IMR-90 (cell line): ENCODE measurements around the gene GSTM3. TPM values are rescaled to one million over a fixed set of nuclear protein-coding genes. Genes with fewer than 3 reads are reported as not detected.

Experiments used
- ATAC-seq: fragments of 200-7000 bp; cut with Tn5 transposase; 2 replicates; pipeline ENCODE4 v1.9.1; 2020; ENCODE audit warnings: low read depth, mild to moderate bottlenecking, moderate library complexity
- BruUV-seq: library from RNA; stranded (reverse); fragments of 400-500 nt; replicated peaks from 2 replicates; lab custom pipeline; 2021; lab: Mats Ljungman, UMichigan
- CTCF ChIA-PET: fragments of 300-600 bp; formaldehyde crosslinking; extraction: SDS; loops from one replicate; lab custom pipeline; 2021; ENCODE audit warnings: antibody characterized with exemption; lab: Yijun Ruan, JAX
- POLR2A ChIA-PET: fragments of 300-600 bp; sonication (Branson Sonifier 250); formaldehyde crosslinking; loops from one replicate; lab custom pipeline; 2022; ENCODE audit warnings: antibody characterized with exemption; ENCODE audit not compliant: unreplicated experiment; lab: Charles Lee
- DNase-seq: peaks from one replicate; pipeline ENCODE4 v3.0.0; 2013
- H2AFZ ChIP-seq: replicated peaks from 2 replicates; pipeline ENCODE3; 2013; ENCODE audit warnings: low read length, mild to moderate bottlenecking; ENCODE audit not compliant: poor library complexity
- H2AK5ac ChIP-seq: 2 replicates; pipeline ENCODE4 v1.6.1; 2013; ENCODE audit warnings: low read depth, low read length, inconsistent platforms
- H2AK9ac ChIP-seq: replicated peaks from 2 replicates; pipeline ENCODE3; 2013; ENCODE audit warnings: mild to moderate bottlenecking, low read depth, low read length, moderate library complexity; ENCODE audit not compliant: poor library complexity
- H2BK120ac ChIP-seq: 2 replicates; pipeline ENCODE4 v1.6.1; 2013; ENCODE audit warnings: low read depth, low read length, inconsistent platforms
- H2BK15ac ChIP-seq: 3 replicates; pipeline ENCODE4 v1.6.1; 2013; ENCODE audit warnings: low read depth, low read length, inconsistent platforms
- H2BK20ac ChIP-seq: 2 replicates; pipeline ENCODE4 v1.6.1; 2013; ENCODE audit warnings: low read depth, mild to moderate bottlenecking, inconsistent platforms, low read length, moderate library complexity
- H2BK5ac ChIP-seq: 2 replicates; pipeline ENCODE4 v1.6.1; 2013; ENCODE audit warnings: mild to moderate bottlenecking, low read depth, low read length, inconsistent platforms; ENCODE audit not compliant: poor library complexity, severe bottlenecking
- H3K14ac ChIP-seq: replicated peaks from 2 replicates; pipeline ENCODE4 v1.6.1; 2013; ENCODE audit warnings: low read depth, low read length, inconsistent platforms
- H3K18ac ChIP-seq: 2 replicates; pipeline ENCODE4 v1.6.1; 2013; ENCODE audit warnings: low read depth, low read length, control low read depth
- H3K23ac ChIP-seq: 2 replicates; pipeline ENCODE4 v1.6.1; 2013; ENCODE audit warnings: low read depth, low read length, inconsistent platforms
- H3K27ac ChIP-seq: 2 replicates; pipeline ENCODE4 v1.5.1; 2013; ENCODE audit warnings: mild to moderate bottlenecking, control low read depth, low read length; ENCODE audit not compliant: insufficient read depth
- H3K27me3 ChIP-seq: 2 replicates; pipeline ENCODE4 v1.6.1; 2013; ENCODE audit warnings: low read length; ENCODE audit not compliant: control insufficient read depth, insufficient read depth
- H3K36me3 ChIP-seq: 2 replicates; pipeline ENCODE4 v1.6.1; 2013; ENCODE audit warnings: low read length, mixed read lengths; ENCODE audit not compliant: control insufficient read depth, insufficient read depth
- H3K4ac ChIP-seq: 2 replicates; pipeline ENCODE4 v1.6.1; 2013; ENCODE audit warnings: low read depth, low read length, inconsistent platforms
- H3K4me1 ChIP-seq: 2 replicates; pipeline ENCODE4 v1.6.1; 2013; ENCODE audit warnings: low read length, mixed read lengths; ENCODE audit not compliant: control insufficient read depth, insufficient read depth
- H3K4me2 ChIP-seq: 2 replicates; pipeline ENCODE4 v1.6.1; 2013; ENCODE audit warnings: low read depth, mild to moderate bottlenecking, control low read depth, low read length, moderate library complexity
- H3K4me3 ChIP-seq: 2 replicates; pipeline ENCODE4 v1.5.1; 2013; ENCODE audit warnings: low read depth, mild to moderate bottlenecking, control low read depth, low read length, moderate library complexity; ENCODE audit not compliant: insufficient read depth
- H3K56ac ChIP-seq: 2 replicates; pipeline ENCODE4 v1.6.1; 2013; ENCODE audit warnings: low read length, inconsistent platforms; ENCODE audit not compliant: insufficient read depth; ENCODE audit errors: extremely low read depth
- H3K79me1 ChIP-seq, 2 experiments: 2 replicates each; pipeline ENCODE4 v1.6.1; 2013; ENCODE audit warnings: low read length in 2 of 2, inconsistent platforms in 1 of 2, low read depth in 1 of 2
- H3K9ac ChIP-seq: 2 replicates; pipeline ENCODE4 v1.6.1; 2013; ENCODE audit warnings: low read depth, low read length, control low read depth
- H3K9me1 ChIP-seq: 2 replicates; pipeline ENCODE4 v1.6.1; 2013; ENCODE audit warnings: low read length, inconsistent platforms; ENCODE audit not compliant: insufficient read depth
- H3K9me3 ChIP-seq: 2 replicates; pipeline ENCODE4 v1.6.1; 2013; ENCODE audit warnings: low read length; ENCODE audit not compliant: control insufficient read depth, insufficient read depth
- H4K20me1 ChIP-seq: 2 replicates; pipeline ENCODE4 v1.6.1; 2013; ENCODE audit warnings: low read length, inconsistent platforms; ENCODE audit not compliant: insufficient read depth
- H4K5ac ChIP-seq: 2 replicates; pipeline ENCODE4 v1.6.1; 2013; ENCODE audit warnings: mild to moderate bottlenecking, low read depth, low read length, control low read depth
- H4K8ac ChIP-seq, 2 experiments: 2 replicates each; pipeline ENCODE4 v1.6.1; 2013; ENCODE audit warnings: low read depth in 2 of 2, low read length in 2 of 2, control low read depth in 1 of 2, inconsistent platforms in 1 of 2
- H4K91ac ChIP-seq: 2 replicates; pipeline ENCODE4 v1.6.1; 2013; ENCODE audit warnings: low read depth, low read length, inconsistent platforms; ENCODE audit not compliant: insufficient read depth
- BHLHE40 ChIP-seq: fragments of 150-350 bp; IDR thresholded peaks from 2 replicates; pipeline ENCODE4 v1.6.1; 2016; ENCODE audit warnings: mild to moderate bottlenecking, low read depth, low read length
- FOS ChIP-seq: fragments of 150-350 bp; IDR thresholded peaks from 2 replicates; pipeline ENCODE4 v1.6.1; 2016; ENCODE audit warnings: low read depth, low read length
- MAFK ChIP-seq: IDR thresholded peaks from 2 replicates; pipeline ENCODE4 v1.6.1; 2012; ENCODE audit warnings: low read depth, low read length, improper control_type of control experiment
- NFE2L2 ChIP-seq: fragments of 150-350 bp; IDR thresholded peaks from 2 replicates; pipeline ENCODE4 v1.6.1; 2016; ENCODE audit warnings: low read depth, mild to moderate bottlenecking, low read length
- POLR2A ChIP-seq: IDR thresholded peaks from 2 replicates; pipeline ENCODE4 v1.6.1; 2012; ENCODE audit warnings: mild to moderate bottlenecking, low read depth, low read length
- WGBS, 2 experiments: methylation state at CpG; one replicate each; pipeline versions ENCODE4 v1.1.5 to v1.1.7; 2013; ENCODE audit warnings: missing lambda C conversion rate in 2 of 2; ENCODE audit not compliant: insufficient read length in 1 of 2; ENCODE audit errors: extremely low coverage in 2 of 2; 5-methylcytosine and 5-hydroxymethylcytosine counted together
- dilution Hi-C: fragments of 300-500 bp; cut with HindIII; formaldehyde crosslinking; loops from one replicate; pipeline ENCODE4 v1.14.3; 2018; ENCODE audit warnings: low sequenced_read_pairs; ENCODE audit not compliant: unreplicated experiment
- in situ Hi-C: fragments of 300-500 bp; cut with MboI; formaldehyde crosslinking; loops from 3 replicates; pipeline ENCODE4 v1.14.3; 2019; ENCODE audit warnings: low sequenced_read_pairs, inconsistent platforms, mixed read lengths
- intact Hi-C: fragments of 100-400 bp; cut with micrococcal nuclease; formaldehyde crosslinking; loops from 2 replicates; pipeline ENCODE4 v1.10.0; 2022
- polyA plus RNA-seq, 3 experiments: library from polyadenylated mRNA; depleted of rRNA; stranded (reverse); fragments of >200 nt; gene quantifications; 2 replicates each; pipeline ENCODE4 v1.2.3, GENCODE V29; 2012; ENCODE audit warnings: low replicate concordance in 1 of 3
- total RNA-seq: library from RNA; depleted of rRNA; stranded (reverse); fragments of >200 nt; gene quantifications from 2 replicates; pipeline ENCODE4 v1.2.3, GENCODE V29; 2012
- TF ChIP-seq, protein P1 (sequence below): fragments of 150-350 bp; IDR thresholded peaks from 2 replicates; pipeline ENCODE4 v1.6.1; 2017; ENCODE audit warnings: mild to moderate bottlenecking, antibody characterized with exemption, low read length, low read depth
- TF ChIP-seq, protein P2 (sequence below): conservative IDR thresholded peaks from 2 replicates; pipeline ENCODE4 v1.5.1; 2012; ENCODE audit warnings: mild to moderate bottlenecking, low read depth, low read length, improper control_type of control experiment

The GSTM3 gene
- total and polyA plus RNA-seq, 2 of the 4 experiments (the other 2 are of a cell fraction): 102 to 131 TPM

DNA sequence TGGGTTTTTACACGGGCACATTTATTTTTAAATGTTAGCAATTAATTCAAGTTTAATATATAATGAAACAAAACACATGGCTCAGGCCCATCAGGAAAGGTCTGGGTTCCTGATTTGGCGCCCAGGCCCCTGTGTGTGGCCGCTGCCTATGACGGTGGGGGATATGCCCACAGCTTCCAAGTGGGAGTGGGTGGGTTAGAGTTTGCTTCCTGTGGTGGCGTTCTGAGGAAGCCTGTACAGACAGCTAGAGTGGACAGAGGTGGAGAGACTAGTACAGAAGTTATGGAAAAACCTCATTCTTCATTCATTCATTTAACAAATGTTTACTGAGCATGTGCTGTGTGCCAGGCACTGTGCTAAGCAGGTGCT is 45.3 kb upstream of the GSTM3 start:
- no TSS peak for BruUV-seq
- Histone ChIP-seq H2AK5ac (peak overlapping the region; percentile 74; the same call in 1 of the 2 replicates), H2BK15ac (peak overlapping the region; percentile 29; the same call in 1 of the 3 replicates), H3K18ac (no peak overlapping the region), H2AFZ (no peak overlapping the region), H3K79me1 (no peaks in the 10 kb centered on the region), H2AK9ac (peak overlapping the region; percentile 58), H2BK120ac (peak overlapping the region; percentile 47; the same call in 1 of the 2 replicates), H3K9me1 (peaks cover 27% of the 10 kb centered on the region), H4K20me1 (no peaks in the 10 kb centered on the region), H2BK5ac (no peak overlapping the region), H3K4ac (peak overlapping the region; percentile 51), H4K5ac (no peak overlapping the region), H4K8ac (no peak overlapping the region), H3K36me3 (no peaks in the 10 kb centered on the region), H3K4me3 (no peak overlapping the region), H3K9ac (no peak overlapping the region), H3K27ac (no peak overlapping the region), H2BK20ac (peak overlapping the region; percentile 38), H3K9me3 (no peaks in the 10 kb centered on the region), H3K27me3 (no peaks in the 10 kb centered on the region), H3K56ac (no peak overlapping the region), H3K4me2 (no peak overlapping the region), H3K14ac (no peak overlapping the region), H4K91ac (0 out of 2 replicates have a peak overlapping the region, but pooled peaks have one; percentile 17), H3K23ac (no peak overlapping the region), H3K4me1 (peaks cover 31% of the 10 kb centered on the region)
- CTCF ChIA-PET: interaction anchor here (2.2 kb wide), 1 partner anchor 198 kb away, joined by 10 read pairs; the partner anchor contains the start of gene AHCYL1
- no CpG with 5 or more reads among the region's 5 CpGs for WGBS, 2 experiments
- in situ Hi-C loops: loop anchor here (25.0 kb wide), 1 partner anchor 126 kb away; the partner anchor contains the start of gene CSF1
- POLR2A ChIA-PET: interaction anchor here (0.6 kb wide), 1 partner anchor 238 kb away, joined by 3 read pairs; the partner anchor contains the start of gene GNAI3
- ATAC-seq (no peak), DNase-seq (no peak)
- TF ChIP-seq FOS (no peak), POLR2A (no peak), BHLHE40 (no peak), NFE2L2 (no peak), MAFK (no peak)
- TF ChIP-seq, protein P1, sequence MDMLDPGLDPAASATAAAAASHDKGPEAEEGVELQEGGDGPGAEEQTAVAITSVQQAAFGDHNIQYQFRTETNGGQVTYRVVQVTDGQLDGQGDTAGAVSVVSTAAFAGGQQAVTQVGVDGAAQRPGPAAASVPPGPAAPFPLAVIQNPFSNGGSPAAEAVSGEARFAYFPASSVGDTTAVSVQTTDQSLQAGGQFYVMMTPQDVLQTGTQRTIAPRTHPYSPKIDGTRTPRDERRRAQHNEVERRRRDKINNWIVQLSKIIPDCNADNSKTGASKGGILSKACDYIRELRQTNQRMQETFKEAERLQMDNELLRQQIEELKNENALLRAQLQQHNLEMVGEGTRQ: no peak
- TF ChIP-seq, protein P2, sequence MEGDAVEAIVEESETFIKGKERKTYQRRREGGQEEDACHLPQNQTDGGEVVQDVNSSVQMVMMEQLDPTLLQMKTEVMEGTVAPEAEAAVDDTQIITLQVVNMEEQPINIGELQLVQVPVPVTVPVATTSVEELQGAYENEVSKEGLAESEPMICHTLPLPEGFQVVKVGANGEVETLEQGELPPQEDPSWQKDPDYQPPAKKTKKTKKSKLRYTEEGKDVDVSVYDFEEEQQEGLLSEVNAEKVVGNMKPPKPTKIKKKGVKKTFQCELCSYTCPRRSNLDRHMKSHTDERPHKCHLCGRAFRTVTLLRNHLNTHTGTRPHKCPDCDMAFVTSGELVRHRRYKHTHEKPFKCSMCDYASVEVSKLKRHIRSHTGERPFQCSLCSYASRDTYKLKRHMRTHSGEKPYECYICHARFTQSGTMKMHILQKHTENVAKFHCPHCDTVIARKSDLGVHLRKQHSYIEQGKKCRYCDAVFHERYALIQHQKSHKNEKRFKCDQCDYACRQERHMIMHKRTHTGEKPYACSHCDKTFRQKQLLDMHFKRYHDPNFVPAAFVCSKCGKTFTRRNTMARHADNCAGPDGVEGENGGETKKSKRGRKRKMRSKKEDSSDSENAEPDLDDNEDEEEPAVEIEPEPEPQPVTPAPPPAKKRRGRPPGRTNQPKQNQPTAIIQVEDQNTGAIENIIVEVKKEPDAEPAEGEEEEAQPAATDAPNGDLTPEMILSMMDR: no peak
- dilution Hi-C loops: no loop called here
- intact Hi-C loops: no loop called here
